ENCODE results near the gene PSTK.

The PSTK gene

DNA sequence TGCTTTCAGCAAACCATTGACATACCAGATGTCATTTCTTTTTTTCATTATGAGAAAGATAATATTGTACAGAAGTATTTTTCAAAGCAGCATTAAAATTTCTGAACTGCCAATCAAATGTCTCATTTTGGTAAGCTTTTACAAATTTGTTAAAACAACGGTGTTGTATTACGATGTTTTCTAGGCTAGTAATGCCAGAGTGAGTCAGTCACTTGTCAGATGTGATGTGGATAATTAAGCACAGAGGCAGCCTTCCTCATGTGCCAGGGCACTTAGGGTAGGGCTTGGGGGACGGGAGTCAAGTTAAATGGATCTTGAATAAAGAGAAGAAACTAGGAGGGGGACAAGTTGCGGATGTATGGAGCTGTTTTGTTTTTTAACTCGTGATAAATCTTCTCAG is 10.1 kb downstream of the PSTK start:
- DNase-seq (ENCODE audit: insufficient read length, low spot score) (no peak), FAIRE-seq (no peak)

DNA sequence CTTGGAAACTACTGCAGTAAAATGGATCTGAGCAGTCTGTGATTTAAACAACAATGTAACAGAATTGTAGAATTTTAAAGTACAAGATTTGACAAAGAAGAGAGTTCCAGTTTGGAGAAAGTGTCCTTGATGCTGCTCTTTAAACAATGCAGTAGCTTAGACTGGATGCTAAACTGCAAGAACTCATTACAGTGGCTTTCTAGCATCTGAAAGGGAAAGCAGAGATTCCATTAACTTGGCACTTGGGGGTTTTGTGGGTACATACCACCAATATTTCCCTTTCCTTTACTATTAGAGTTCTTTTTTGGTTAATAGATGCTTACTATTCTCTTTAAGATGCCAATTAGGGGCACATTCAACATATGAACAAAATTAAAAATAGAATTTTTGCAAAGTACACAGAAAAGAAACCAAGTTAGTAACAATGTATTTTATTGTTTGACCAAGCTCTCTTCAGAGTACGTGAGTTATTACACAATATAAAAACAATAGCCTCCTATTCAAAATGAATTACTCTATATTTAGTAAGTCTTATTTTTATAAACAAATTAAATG is 11.9 kb downstream of the PSTK start:
- no peak for FAIRE-seq
- DNase-seq (ENCODE audit: insufficient read length, low spot score), result no peak

DNA sequence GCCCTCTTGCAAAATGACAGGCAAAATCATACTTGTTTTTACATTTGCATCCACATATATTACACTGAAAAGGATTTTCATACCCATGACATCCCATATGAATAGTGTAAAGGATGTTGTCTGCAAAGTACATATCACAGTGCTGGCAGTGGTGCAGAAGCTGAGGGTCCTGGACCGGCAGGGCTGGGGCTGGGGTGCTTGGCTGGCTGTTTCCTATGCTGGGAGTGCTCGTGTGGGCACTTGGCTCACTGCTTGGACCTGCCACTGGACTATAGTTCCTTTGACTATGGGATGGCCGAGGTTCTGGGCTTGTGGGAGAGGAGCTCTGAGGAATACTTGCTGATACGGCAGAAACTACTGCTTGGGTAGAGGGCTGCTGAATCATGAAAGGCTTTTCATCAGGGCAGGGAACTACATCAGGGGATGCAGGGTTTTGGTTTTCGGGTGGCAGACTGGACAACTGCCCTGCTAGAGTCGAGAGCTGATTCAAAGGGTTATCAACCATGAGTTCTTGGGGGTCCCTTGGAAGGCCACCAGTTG is 13.7 kb downstream of the PSTK start:
- FAIRE-seq, result no peak
- DNase-seq (ENCODE audit: insufficient read length, low spot score), result no peak

DNA sequence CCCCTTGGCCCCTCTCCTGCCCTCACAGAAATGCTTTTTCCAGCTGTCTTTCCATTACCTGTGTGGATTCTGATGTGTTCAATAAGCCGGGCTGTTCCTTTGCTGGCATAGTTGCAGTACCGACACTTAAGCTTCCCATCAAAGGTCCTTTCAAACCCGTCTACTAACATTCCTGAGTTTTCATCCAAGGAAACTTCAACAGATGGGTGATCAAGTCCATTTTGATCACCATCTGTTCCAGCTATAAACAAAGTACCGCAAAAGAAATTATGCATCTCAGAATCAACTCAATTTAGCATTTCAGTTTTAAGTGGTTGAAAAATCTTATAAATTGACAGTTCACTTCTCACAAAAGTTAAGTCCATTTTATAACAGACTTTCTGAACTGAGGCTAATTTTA is 15.7 kb downstream of the PSTK start:
- FAIRE-seq, result no peak
- DNase-seq (ENCODE audit: insufficient read length, low spot score), result no peak

GRCh38 chr10:122997864-122998263 is 17.7 kb downstream of the PSTK start:
- FAIRE-seq (peak; percentile 86), DNase-seq (ENCODE audit: insufficient read length, low spot score) (no peak)

- FAIRE-seq, result peak; percentile 77
- DNase-seq (ENCODE audit: insufficient read length, low spot score), result no peak
These were observed 18.2 kb downstream of the PSTK start for GRCh38 chr10:122998360-122998917.

DNA sequence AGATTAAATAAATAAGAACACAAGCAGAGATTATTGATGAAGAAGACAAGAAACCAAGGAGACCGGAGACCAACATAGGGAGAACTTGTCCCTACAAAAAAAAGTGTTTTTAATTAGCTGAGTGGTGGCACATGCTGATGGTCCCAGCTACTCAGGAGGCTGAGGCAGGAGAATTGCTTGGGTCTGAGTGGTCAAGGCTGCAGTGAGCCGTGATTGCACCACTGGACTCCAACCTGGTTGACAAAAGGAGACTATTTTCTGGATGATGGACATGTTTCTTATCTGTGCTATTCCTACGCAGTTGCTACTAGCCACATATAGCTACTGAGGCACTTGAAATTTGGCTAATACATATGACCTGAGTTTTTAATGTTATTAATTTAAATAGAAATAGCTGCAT is 18.7 kb downstream of the PSTK start:
- no peak for DNase-seq (ENCODE audit: insufficient read length, low spot score)
- no peak for FAIRE-seq

GRCh38 chr10:122999347-122999746 is 19.1 kb downstream of the PSTK start:
- DNase-seq (ENCODE audit: insufficient read length, low spot score) (no peak), FAIRE-seq (no peak)

- DNase-seq (ENCODE audit: insufficient read length, low spot score) (no peak), FAIRE-seq (peak; percentile 23)
These were observed 20.0 kb downstream of the PSTK start for GRCh38 chr10:123000155-123000554.

GRCh38 chr10:123001370-123001769 is 21.2 kb downstream of the PSTK start:
- FAIRE-seq (no peak), DNase-seq (ENCODE audit: insufficient read length, low spot score) (no peak)

DNA sequence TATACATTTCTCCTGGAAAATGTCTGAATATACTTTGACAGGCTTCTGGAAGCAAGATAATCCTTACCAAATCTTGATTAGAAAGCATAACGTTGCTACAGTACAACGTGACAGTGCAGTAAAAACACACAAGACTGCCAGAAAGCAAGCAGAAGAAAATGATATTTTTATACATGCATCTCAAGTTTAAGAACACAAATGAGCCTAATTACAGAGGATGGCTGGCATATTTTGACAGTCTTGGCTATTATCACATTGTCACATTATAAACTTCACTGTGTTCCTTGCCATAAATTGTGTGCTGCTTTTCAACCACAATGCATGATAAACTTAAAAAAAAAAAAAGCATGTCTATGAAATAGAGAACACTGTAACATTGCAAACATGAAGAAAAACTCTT is 24.1 kb downstream of the PSTK start:
- FAIRE-seq (no peak), DNase-seq (ENCODE audit: insufficient read length, low spot score) (no peak)

DNA sequence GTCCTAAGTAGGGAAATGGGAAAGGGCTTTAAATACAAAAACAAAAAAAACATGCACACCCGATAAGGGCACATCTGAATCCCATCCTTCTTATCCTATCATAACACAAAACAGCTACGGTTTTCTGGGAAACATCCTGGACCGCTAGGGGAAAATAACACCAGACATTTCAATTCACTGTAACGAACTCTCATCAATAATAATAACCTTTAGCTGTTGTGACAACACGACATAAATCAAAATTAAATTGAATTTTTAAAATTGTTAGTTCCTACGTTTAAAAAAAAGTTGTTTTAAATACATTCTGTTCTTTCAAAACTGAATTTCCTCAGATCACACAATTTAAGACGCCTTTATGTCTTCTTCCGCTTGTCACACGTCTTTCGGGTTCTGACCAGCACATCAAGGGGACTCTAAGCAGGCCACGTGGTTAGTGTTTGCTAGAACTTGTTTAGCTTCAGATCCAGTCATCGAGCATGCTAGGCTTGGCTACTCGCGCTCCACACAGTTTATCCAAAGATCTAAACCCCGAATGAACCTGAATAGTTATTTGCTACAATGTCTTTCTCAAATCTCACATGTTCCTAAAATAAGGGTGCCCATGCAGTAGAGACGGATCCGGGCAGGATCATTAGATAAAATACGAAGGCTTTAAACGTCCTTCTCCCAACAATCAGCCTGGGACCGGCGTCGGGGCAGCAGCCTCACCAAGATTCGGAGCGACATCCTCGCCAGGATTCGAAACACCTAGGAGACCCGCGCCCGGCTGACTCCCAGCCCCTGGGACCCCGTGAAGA is 27.6 kb downstream of the PSTK start:
- FAIRE-seq (peak; percentile 68), DNase-seq (ENCODE audit: insufficient read length, low spot score) (peak; percentile 31)

DNA sequence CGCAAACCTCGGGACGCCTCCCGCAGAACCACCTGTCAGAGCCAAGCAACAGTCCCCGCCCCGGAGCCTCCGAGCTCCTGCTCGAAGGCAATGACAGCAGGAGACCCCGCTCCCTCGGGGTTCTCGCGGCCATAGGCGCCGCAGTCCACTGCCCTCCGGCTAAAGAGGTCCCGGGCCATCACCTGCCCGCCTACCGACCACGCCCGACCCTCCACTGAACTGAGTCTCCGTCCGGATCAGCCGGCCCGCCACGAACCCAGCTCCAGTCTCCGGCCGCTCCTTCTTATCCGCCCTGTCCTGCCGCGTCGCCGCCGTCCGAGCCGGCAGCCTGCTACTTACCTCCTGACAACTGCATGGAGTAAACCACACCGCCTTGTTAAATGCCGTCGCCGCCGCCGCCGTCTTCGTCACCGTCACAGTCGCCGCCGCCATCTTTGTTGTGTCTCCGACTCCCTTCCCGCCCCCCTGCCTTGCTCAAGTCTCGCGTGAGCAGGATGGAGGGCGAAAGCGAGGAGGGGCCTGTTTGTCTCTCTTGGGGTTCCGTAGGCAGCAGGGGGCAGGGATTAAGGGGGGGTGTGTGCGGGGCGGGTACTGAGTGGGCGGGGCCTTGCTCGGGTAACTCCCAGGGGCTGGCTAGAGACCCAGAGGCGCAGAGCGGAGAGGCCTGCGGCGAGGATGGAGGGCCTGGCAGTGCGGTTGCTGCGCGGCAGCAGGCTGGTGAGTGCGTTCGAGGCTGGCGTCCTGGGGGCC is 28.3 kb downstream of the PSTK start, which contains the start of the genes ACADSB and IKZF5:
Gene ACADSB (plus strand): TSS at position 652 of the 750 bp plus-strand sequence. CDS start 24 bp downstream, at position 676.
Gene IKZF5 (minus strand): TSS at position 441 of the 750 bp plus-strand sequence. CDS start 10,170 bp downstream, outside the sequence.
- peak; percentile 98 for DNase-seq (ENCODE audit: insufficient read length, low spot score)
- peak; percentile 96 for FAIRE-seq

GRCh38 chr10:123009105-123009820 is 29.1 kb downstream of the PSTK start:
- DNase-seq (ENCODE audit: insufficient read length, low spot score), result peak; percentile 13

DNA sequence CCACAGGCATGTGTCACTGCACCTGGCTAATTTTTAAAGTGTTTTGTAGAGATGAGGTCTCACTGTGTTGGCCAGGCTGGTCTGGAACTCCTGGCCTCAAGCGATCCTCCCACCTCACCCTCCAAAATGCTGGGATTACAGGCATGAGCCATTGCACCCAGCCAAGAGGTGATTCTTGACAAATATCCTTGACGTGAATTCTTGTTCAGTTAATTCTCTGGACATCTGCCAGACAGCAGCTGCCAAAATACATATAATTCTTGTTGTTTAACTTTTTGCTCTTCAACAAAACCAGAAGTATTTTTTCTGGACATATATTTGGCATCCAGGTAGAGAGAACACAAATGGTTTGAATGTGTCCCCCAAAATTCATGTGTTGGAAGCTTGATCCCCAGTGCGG is 31.8 kb downstream of the PSTK start:
- FAIRE-seq (no peak), DNase-seq (ENCODE audit: insufficient read length, low spot score) (no peak)

More at GRCh38 chr10:123009105-123009820, 29.1 kb downstream of the PSTK start:
- FAIRE-seq, result peak; percentile 69

- FAIRE-seq (no peak), DNase-seq (ENCODE audit: insufficient read length, low spot score) (no peak)
These were observed 33.5 kb downstream of the PSTK start for GRCh38 chr10:123013456-123014419.

- DNase-seq (ENCODE audit: insufficient read length, low spot score), result no peak
- FAIRE-seq, result no peak
These were observed 34.6 kb downstream of the PSTK start for GRCh38 chr10:123014772-123015171.

- FAIRE-seq, result no peak
- no peak for DNase-seq (ENCODE audit: insufficient read length, low spot score)
These were observed 36.0 kb downstream of the PSTK start for GRCh38 chr10:123016228-123016627.
